ENCODE data around the gene TGFBR3. TPM values are rescaled to one million over a fixed set of nuclear protein-coding genes. Genes with fewer than 3 reads are reported as not detected.

The TGFBR3 gene
- total RNA-seq, 1 experiment from 2014 or later = 2.4 TPM

DNA sequence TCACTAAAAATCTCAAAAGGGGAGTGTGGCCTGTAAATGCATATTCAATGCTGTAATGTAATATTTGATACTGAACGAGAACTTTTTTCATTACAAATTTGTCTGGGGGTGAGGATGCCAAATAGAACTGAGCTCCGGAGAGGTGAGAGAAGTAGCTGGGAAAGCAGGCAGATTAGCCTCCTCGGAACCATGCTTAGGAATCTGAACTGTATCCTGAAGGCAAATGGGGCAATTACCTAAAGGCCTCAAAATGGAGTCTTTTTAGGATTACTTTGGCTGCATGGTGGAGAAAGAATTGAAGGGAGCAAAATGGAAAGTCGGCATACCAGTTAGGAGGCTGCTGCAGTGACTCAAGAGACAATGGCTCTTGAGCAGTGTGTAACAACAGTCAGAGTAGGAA lies 206.5 kb downstream of the TGFBR3 start:
- Mint-ChIP-seq H3K4me3 (no peak overlapping the region), H3K9me3 (peaks cover 6% of the 10 kb centered on the region in 2 experiments; a peak in 2 of 5 replicates), H3K27ac (peak overlapping the region in 1 of 3 experiments; percentile 16; a peak in 2 of 7 replicates), H3K36me3 (ENCODE audit: insufficient read depth in 1 of 3, low read depth in 3 of 3) (peaks cover 0 to 7% (median 0%) of the 10 kb centered on the region in 3 experiments; a peak in 1 of 7 replicates), H3K27me3 (ENCODE audit: low read depth) (no peaks in the 10 kb centered on the region), H3K4me1 (peaks cover 21 to 22% of the 10 kb centered on the region in 2 experiments)
- Histone ChIP-seq H3K4me2 (ENCODE audit: insufficient read depth, insufficient read length, low read length) (no peak overlapping the region), H3K56ac (ENCODE audit: insufficient read length, low read depth, low read length) (no peak overlapping the region), H2BK5ac (ENCODE audit: insufficient read length, low read length) (no peak overlapping the region), H3K27ac (ENCODE audit: insufficient read length, low read depth, low read length) (no peak overlapping the region), H3K27me3 (ENCODE audit: insufficient read depth, low read length) (no peaks in the 10 kb centered on the region), H2BK12ac (ENCODE audit: insufficient read length, low read depth, low read length) (no peak overlapping the region), H3K9me3 (ENCODE audit: control insufficient read depth, low read depth, low read length) (no peaks in the 10 kb centered on the region), H2AFZ (ENCODE audit: low read length) (no peak overlapping the region), H2BK120ac (ENCODE audit: low read depth, low read length, poor library complexity, severe bottlenecking) (no peak overlapping the region), H4K5ac (ENCODE audit: insufficient read length, low read depth, low read length) (no peak overlapping the region), H2BK15ac (ENCODE audit: low read depth, low read length) (no peak overlapping the region), H3K18ac (ENCODE audit: insufficient read length, low read depth, low read length) (no peak overlapping the region), H3K9ac (ENCODE audit: extremely low read depth, insufficient read length, low read length) (no peak overlapping the region), H3K23ac (ENCODE audit: insufficient read length, low read depth, low read length) (no peak overlapping the region), H4K8ac (replicated peaks; ENCODE audit: insufficient read length, low read depth, low read length) (no peak overlapping the region), H3K79me2 (ENCODE audit: insufficient read depth, low read length) (no peaks in the 10 kb centered on the region), H2AK5ac (ENCODE audit: insufficient read length, low read length) (no peak overlapping the region), H3K79me1 (ENCODE audit: insufficient read depth, low read depth, low read length, poor library complexity, severe bottlenecking) (no peaks in the 10 kb centered on the region), H3K23me2 (ENCODE audit: insufficient read length, low read depth, low read length, poor library complexity, severe bottlenecking) (no peaks in the 10 kb centered on the region), H3K4me1 (ENCODE audit: insufficient read depth, low read length) (peaks cover 5% of the 10 kb centered on the region; the same call in 1 of the 2 replicates), H3T11ph (ENCODE audit: low read length) (no peak overlapping the region), H4K20me1 (ENCODE audit: control insufficient read depth, insufficient read depth, insufficient read length) (no peaks in the 10 kb centered on the region), H3K14ac (ENCODE audit: insufficient read depth, low read length) (no peak overlapping the region), H4K91ac (ENCODE audit: insufficient read length, low read depth, low read length) (no peak overlapping the region), H3K4ac (ENCODE audit: low read depth, low read length) (no peak overlapping the region), H2BK20ac (ENCODE audit: low read depth, low read length, poor library complexity, severe bottlenecking) (no peak overlapping the region)
- WGBS (ENCODE audit: extremely low coverage, insufficient read length, low lambda C conversion rate) = no CpG with 5 or more reads among the region's 4 CpGs
- DNase-seq = no peak
- TF ChIP-seq, protein P1, sequence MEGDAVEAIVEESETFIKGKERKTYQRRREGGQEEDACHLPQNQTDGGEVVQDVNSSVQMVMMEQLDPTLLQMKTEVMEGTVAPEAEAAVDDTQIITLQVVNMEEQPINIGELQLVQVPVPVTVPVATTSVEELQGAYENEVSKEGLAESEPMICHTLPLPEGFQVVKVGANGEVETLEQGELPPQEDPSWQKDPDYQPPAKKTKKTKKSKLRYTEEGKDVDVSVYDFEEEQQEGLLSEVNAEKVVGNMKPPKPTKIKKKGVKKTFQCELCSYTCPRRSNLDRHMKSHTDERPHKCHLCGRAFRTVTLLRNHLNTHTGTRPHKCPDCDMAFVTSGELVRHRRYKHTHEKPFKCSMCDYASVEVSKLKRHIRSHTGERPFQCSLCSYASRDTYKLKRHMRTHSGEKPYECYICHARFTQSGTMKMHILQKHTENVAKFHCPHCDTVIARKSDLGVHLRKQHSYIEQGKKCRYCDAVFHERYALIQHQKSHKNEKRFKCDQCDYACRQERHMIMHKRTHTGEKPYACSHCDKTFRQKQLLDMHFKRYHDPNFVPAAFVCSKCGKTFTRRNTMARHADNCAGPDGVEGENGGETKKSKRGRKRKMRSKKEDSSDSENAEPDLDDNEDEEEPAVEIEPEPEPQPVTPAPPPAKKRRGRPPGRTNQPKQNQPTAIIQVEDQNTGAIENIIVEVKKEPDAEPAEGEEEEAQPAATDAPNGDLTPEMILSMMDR (conservative IDR thresholded peaks at IDR 0.05) = no peak
